ENCODE results near the gene SH2D6. TPM values are rescaled to one million over a fixed set of nuclear protein-coding genes. Genes with fewer than 3 reads are reported as not detected.

SH2D6 gene
- total RNA-seq, 2 donors from 2014 or later: 1.6 to 9.2 TPM

- peak; percentile 94 for DNase-seq
- TF ChIP-seq CTCF (IDR thresholded peaks at IDR 0.05): peak; percentile 100
- no peaks in the 10 kb centered on the region for H3K27me3 ChIP-seq
- no peaks in the 10 kb centered on the region for H3K9me3 ChIP-seq
- peak overlapping the region; percentile 31 to 77 for H3K9ac ChIP-seq (ENCODE audit: low read depth in 2 of 2, low read length in 2 of 2)
- H3K36me3 ChIP-seq: no peaks in the 10 kb centered on the region
- H3K4me1 ChIP-seq: peaks cover 22% of the 10 kb centered on the region
- H3K4me3 ChIP-seq: peak overlapping the region; percentile 10
- intact Hi-C loops (cut with DNase I): loop anchor here (2.0 kb wide), 1 partner anchor 132 kb away; no protein-coding TSS in a partner anchor
- peak overlapping the region; percentile 82 for H3K27ac ChIP-seq
Observed at GRCh38 chr2:85420536-85421259, 2.2 kb downstream of the SH2D6 start.

DNA sequence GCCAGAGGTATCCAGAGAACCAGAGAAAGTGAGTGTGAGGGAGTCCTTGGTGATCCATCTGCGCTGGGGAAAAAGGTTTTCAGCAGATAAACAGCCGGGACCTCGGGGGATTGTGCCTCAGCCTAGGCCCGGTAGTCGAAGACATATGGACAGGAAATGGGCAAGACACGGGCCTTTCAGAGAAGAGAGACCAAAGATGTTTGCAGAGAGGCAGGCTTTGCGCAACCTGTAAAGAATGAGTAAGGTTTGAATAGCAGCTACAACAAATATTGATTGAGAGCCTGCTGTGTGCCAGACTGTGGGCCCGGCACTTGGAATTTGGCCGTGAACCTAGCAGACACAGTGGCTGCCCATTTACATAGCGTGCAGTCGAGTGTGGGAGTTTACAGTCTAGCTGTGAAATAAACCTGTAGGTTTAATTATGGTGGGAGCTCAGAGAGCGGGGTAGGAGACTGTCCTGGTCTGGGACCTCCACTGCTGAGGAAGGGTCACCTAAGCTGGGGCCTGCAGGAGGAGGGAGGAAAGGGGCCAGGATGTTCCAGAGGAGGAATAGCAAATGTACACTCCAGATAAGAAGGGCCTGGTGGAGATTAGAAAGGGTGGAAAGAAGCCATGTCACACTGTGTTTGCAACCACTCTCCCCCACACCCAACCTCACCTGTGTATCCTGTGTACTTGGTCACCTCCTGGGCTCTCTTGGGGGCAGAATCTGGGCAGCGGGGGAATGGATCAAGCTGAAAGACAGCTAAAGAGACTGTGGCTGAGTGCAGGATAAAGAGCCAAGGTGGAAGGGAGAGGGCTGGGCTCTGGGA lies 3.0 kb downstream of the SH2D6 start:
- Histone ChIP-seq H3K27ac (peak overlapping the region; percentile 82), H3K9me3 (no peaks in the 10 kb centered on the region), H3K4me3 (no peak overlapping the region), H3K4me1 (peaks cover 22% of the 10 kb centered on the region), H3K27me3 (no peaks in the 10 kb centered on the region), H3K9ac (ENCODE audit: low read depth in 2 of 2, low read length in 2 of 2) (peak overlapping the region; percentile 52 to 77), H3K36me3 (no peaks in the 10 kb centered on the region)
- DNase-seq: peak; percentile 82
- intact Hi-C loops (cut with DNase I): loop anchor here (2.0 kb wide), 1 partner anchor 131 kb away; no protein-coding TSS in a partner anchor
- TF ChIP-seq CTCF (IDR thresholded peaks at IDR 0.05): no peak

GRCh38 chr2:85422072-85422457 lies 3.6 kb downstream of the SH2D6 start:
- Histone ChIP-seq H3K27me3 (no peaks in the 10 kb centered on the region), H3K36me3 (no peaks in the 10 kb centered on the region), H3K4me1 (peaks cover 22% of the 10 kb centered on the region), H3K9me3 (no peaks in the 10 kb centered on the region), H3K9ac (ENCODE audit: low read depth in 2 of 2, low read length in 2 of 2) (peak overlapping the region in 1 of 2 donors; percentile 77), H3K4me3 (no peak overlapping the region), H3K27ac (peak overlapping the region; percentile 82)
- TF ChIP-seq CTCF (IDR thresholded peaks at IDR 0.05): no peak
- DNase-seq: no peak
- intact Hi-C loops (cut with DNase I): no loop called here

GRCh38 chr2:85423525-85423924 lies 5.0 kb downstream of the SH2D6 start:
- Histone ChIP-seq H3K4me1 (peaks cover 18% of the 10 kb centered on the region), H3K36me3 (no peaks in the 10 kb centered on the region), H3K9me3 (no peaks in the 10 kb centered on the region), H3K9ac (ENCODE audit: low read depth in 2 of 2, low read length in 2 of 2) (no peak overlapping the region), H3K27ac (no peak overlapping the region), H3K27me3 (no peaks in the 10 kb centered on the region), H3K4me3 (no peak overlapping the region)
- intact Hi-C loops (cut with DNase I): no loop called here
- no peak for DNase-seq
- no peak for TF ChIP-seq CTCF (IDR thresholded peaks at IDR 0.05)

- no peak for TF ChIP-seq CTCF (IDR thresholded peaks at IDR 0.05)
- Histone ChIP-seq H3K9me3 (no peaks in the 10 kb centered on the region), H3K9ac (ENCODE audit: low read depth in 2 of 2, low read length in 2 of 2) (no peak overlapping the region), H3K27me3 (no peaks in the 10 kb centered on the region), H3K4me1 (peaks cover 3% of the 10 kb centered on the region), H3K27ac (no peak overlapping the region), H3K36me3 (no peaks in the 10 kb centered on the region), H3K4me3 (no peak overlapping the region)
- DNase-seq: no peak
- intact Hi-C loops (cut with DNase I): no loop called here
Observed at GRCh38 chr2:85425588-85425987, 7.1 kb downstream of the SH2D6 start.
